HepG2 (cell line): ENCODE results near the gene TSSK3. TPM values are rescaled to one million over a fixed set of nuclear protein-coding genes. Genes with fewer than 3 reads are reported as not detected.

Experiments
- ATAC-seq: fragments of 200-7000 bp; cut with Tn5 transposase; 3 replicates; pipeline ENCODE4 v1.9.1; 2020; ENCODE audit warnings: mild to moderate bottlenecking, moderate library complexity
- BruUV-seq: library from RNA; stranded (reverse); fragments of 400-500 nt; replicated peaks from 2 replicates; lab custom pipeline; 2021; lab: Mats Ljungman, UMichigan
- CTCF ChIA-PET: fragments of 300-600 bp; formaldehyde crosslinking; extraction: SDS; loops from one replicate; lab custom pipeline; 2021; ENCODE audit warnings: low total read pairs, inconsistent platforms, low intra/inter-chr PET ratio; lab: Yijun Ruan, JAX
- POLR2A ChIA-PET: fragments of 350-600 bp; sonication (Branson Sonifier 250); formaldehyde crosslinking; loops from one replicate; lab custom pipeline; 2020; ENCODE audit warnings: antibody characterized with exemption, inconsistent platforms; lab: Yijun Ruan, JAX
- DNase-seq: peaks from one replicate; pipeline ENCODE4 v3.0.0-alpha.2; 2015; ENCODE audit warnings: low spot score
- FAIRE-seq: peaks from 3 replicates; lab custom pipeline; 2011; peaks lifted over from hg19 to GRCh38; lab: Jason Lieb, UNC
- H2AFZ ChIP-seq: one replicate; pipeline ENCODE4 v1.6.1; 2011; ENCODE audit warnings: low read length, inconsistent platforms
- H3K27ac ChIP-seq: fragments of 300-600 bp; 3 replicates; pipeline ENCODE4 v1.8.0; 2011; ENCODE audit warnings: mixed run types, mild to moderate bottlenecking, mixed read lengths, low read length, inconsistent platforms; ENCODE audit not compliant: insufficient read depth; ENCODE audit errors: extremely low read length
- H3K27me3 ChIP-seq, 2 experiments: fragments of 200-600 bp in 1 of 2; 2 replicates in 1 of 2; 3 replicates in 1 of 2; pipeline versions ENCODE4 v1.6.0 to v1.8.0; 2011; ENCODE audit warnings: low read length in 2 of 2, mild to moderate bottlenecking in 2 of 2, moderate library complexity in 2 of 2, inconsistent platforms in 1 of 2; ENCODE audit not compliant: insufficient read depth in 2 of 2, control insufficient read depth in 1 of 2
- H3K36me3 ChIP-seq, 2 experiments: fragments of 200-600 bp in 1 of 2; replicated peaks in 1 of 2; 2 replicates in 1 of 2; 3 replicates in 1 of 2; pipeline versions ENCODE4 v1.5.1 to v1.8.0; 2011; ENCODE audit warnings: low read length in 2 of 2, inconsistent platforms in 1 of 2; ENCODE audit not compliant: insufficient read depth in 2 of 2, control insufficient read depth in 1 of 2
- H3K4me1 ChIP-seq: 2 replicates; pipeline ENCODE4 v1.5.1; 2012; ENCODE audit warnings: low read length, inconsistent platforms; ENCODE audit not compliant: insufficient read depth
- H3K4me2 ChIP-seq: 2 replicates; pipeline ENCODE4 v1.6.0; 2011; ENCODE audit warnings: low read depth, low read length, inconsistent platforms
- H3K4me3 ChIP-seq, 3 experiments: fragments of 200-600 bp in 1 of 3; sonication (generic), shearing (Covaris generic) in 1 of 3; replicated peaks in 1 of 3; 2 replicates each; pipeline ENCODE4 v1.5.1; 2011 to 2016; ENCODE audit warnings: low read length in 3 of 3, inconsistent platforms in 2 of 3, low read depth in 2 of 3, mild to moderate bottlenecking in 2 of 3, control low read depth in 1 of 3, mixed read lengths in 1 of 3; ENCODE audit not compliant: insufficient read depth in 1 of 3
- H3K79me2 ChIP-seq: one replicate; pipeline ENCODE4 v1.6.1; 2011; ENCODE audit warnings: low read length, inconsistent platforms; ENCODE audit not compliant: insufficient read depth
- H3K9ac ChIP-seq: 2 replicates; pipeline ENCODE4 v1.6.0; 2011; ENCODE audit warnings: mild to moderate bottlenecking, low read depth, low read length, inconsistent platforms; ENCODE audit not compliant: insufficient read depth
- H3K9me3 ChIP-seq: 2 replicates; pipeline ENCODE4 v1.5.1; 2012; ENCODE audit warnings: mild to moderate bottlenecking, low read length
- H4K20me1 ChIP-seq: 2 replicates; pipeline ENCODE4 v1.6.0; 2011; ENCODE audit warnings: inconsistent platforms, mild to moderate bottlenecking, low read length, moderate library complexity; ENCODE audit not compliant: insufficient read depth
- AGO1 ChIP-seq: fragments of 200-400 bp; formaldehyde crosslinking; IDR thresholded peaks from 2 replicates; pipeline ENCODE4 v1.6.1; 2017; ENCODE audit warnings: mild to moderate bottlenecking, low read depth, low read length, moderate library complexity; ENCODE audit not compliant: poor library complexity, severe bottlenecking
- AGO2 ChIP-seq: fragments of 200-400 bp; formaldehyde crosslinking; optimal IDR thresholded peaks from 2 replicates; pipeline ENCODE3; 2017; ENCODE audit warnings: mild to moderate bottlenecking, low read depth, low read length, moderate library complexity
- DPF2 ChIP-seq: sonication (generic); formaldehyde crosslinking; IDR thresholded peaks from 2 replicates; pipeline ENCODE4 v1.4.0; 2020; ENCODE audit warnings: mild to moderate bottlenecking, low read depth, missing genetic modification reagents, borderline replicate concordance
- HNRNPL ChIP-seq: fragments of 200-400 bp; formaldehyde crosslinking; IDR thresholded peaks from 2 replicates; pipeline ENCODE4 v1.6.1; 2017; ENCODE audit warnings: mild to moderate bottlenecking, low read depth, low read length
- PHF8 ChIP-seq: sonication (generic); formaldehyde crosslinking; IDR thresholded peaks from 2 replicates; pipeline ENCODE4 v1.5.0; 2020; ENCODE audit warnings: missing genetic modification reagents
- RBFOX2 ChIP-seq: fragments of 200-400 bp; formaldehyde crosslinking; IDR thresholded peaks from 2 replicates; pipeline ENCODE4 v1.6.1; 2017; ENCODE audit warnings: low read depth, mild to moderate bottlenecking, low read length
- RBM22 ChIP-seq: fragments of 200-400 bp; formaldehyde crosslinking; optimal IDR thresholded peaks from 2 replicates; pipeline ENCODE3; 2017; ENCODE audit warnings: mild to moderate bottlenecking, low read length, moderate library complexity
- RFX3 ChIP-seq: IDR thresholded peaks from 2 replicates; pipeline ENCODE4 v1.6.1; 2016; ENCODE audit warnings: missing biosample characterization, missing genetic modification reagents
- SATB2 ChIP-seq: sonication (generic); formaldehyde crosslinking; IDR thresholded peaks from 2 replicates; pipeline ENCODE4 v1.5.0; 2020; ENCODE audit warnings: missing genetic modification reagents
- TBL1XR1 ChIP-seq: fragments of 150-350 bp; IDR thresholded peaks from 2 replicates; pipeline ENCODE4 v1.6.1; 2014; ENCODE audit warnings: borderline replicate concordance, low read length; ENCODE audit not compliant: partially characterized antibody
- U2AF1 ChIP-seq: fragments of 200-400 bp; formaldehyde crosslinking; optimal IDR thresholded peaks from 2 replicates; pipeline ENCODE3; 2017; ENCODE audit warnings: mild to moderate bottlenecking, low read depth, low read length
- ZNF12 ChIP-seq: sonication (generic); formaldehyde crosslinking; IDR thresholded peaks from 2 replicates; pipeline ENCODE4 v1.5.0; 2020; ENCODE audit warnings: missing genetic modification reagents
- ZNF143 ChIP-seq: sonication (generic); formaldehyde crosslinking; IDR thresholded peaks from 2 replicates; pipeline ENCODE4 v1.4.0; 2020; ENCODE audit warnings: missing genetic modification reagents
- ZNF879 ChIP-seq: sonication (generic); formaldehyde crosslinking; IDR thresholded peaks from 2 replicates; pipeline ENCODE4 v1.8.1; 2023; ENCODE audit warnings: missing genetic modification reagents
- WGBS: methylation state at CpG from one replicate; pipeline ENCODE4 v1.1.6; 2017; ENCODE audit warnings: low lambda C conversion rate; 5-methylcytosine and 5-hydroxymethylcytosine counted together
- in situ Hi-C: cut with HindIII; loops from 2 replicates; pipeline ENCODE4 v1.10.0; 2017; ENCODE audit warnings: low pct_unique_long_range_greater_than_20kb; ENCODE audit not compliant: extremely low pct_ligation_motif_present
- intact Hi-C: fragments of 100-400 bp; cut with micrococcal nuclease; formaldehyde crosslinking; loops from one replicate; pipeline ENCODE4 v1.10.0; 2022; ENCODE audit not compliant: unreplicated experiment
- polyA plus RNA-seq, 8 experiments: library from polyadenylated mRNA; depleted of rRNA in 3 of 8; stranded (reverse) in 7 of 8; unstranded in 1 of 8; fragments of >200 nt; fragmentation: Illumina TruSeq in 4 of 8; extraction: Trizol in 4 of 8; gene quantifications; 2 replicates each; pipeline versions ENCODE4 v1.2.1 to v1.2.3, GENCODE V29; 2011 to 2016; ENCODE audit warnings: low read depth in 4 of 8, missing spikeins in 1 of 8, mixed read lengths in 1 of 8; ENCODE audit not compliant: insufficient read depth in 1 of 8
- total RNA-seq, 5 experiments: library from RNA; depleted of rRNA; stranded (reverse); fragments of >200 nt; fragmentation: Illumina TruSeq; extraction: Trizol; gene quantifications; 2 replicates each; pipeline ENCODE4 v1.2.3, GENCODE V29; 2016; ENCODE audit warnings: low read depth in 1 of 5
- TF ChIP-seq, protein P1 (sequence below): sonication (generic); formaldehyde crosslinking; IDR thresholded peaks from 2 replicates; pipeline ENCODE4 v1.5.1; 2020; ENCODE audit warnings: mild to moderate bottlenecking, missing genetic modification reagents, borderline replicate concordance
- TF ChIP-seq, protein P2 (sequence below): sonication (generic); formaldehyde crosslinking; IDR thresholded peaks from 2 replicates; pipeline ENCODE4 v1.4.0; 2020; ENCODE audit warnings: missing genetic modification reagents
- TF ChIP-seq, protein P3 (sequence below): sonication (generic); formaldehyde crosslinking; IDR thresholded peaks from 2 replicates; pipeline ENCODE4 v1.4.0; 2020; ENCODE audit warnings: missing genetic modification reagents

Gene TSSK3
- total and polyA plus RNA-seq, 2 of the 13 experiments (the other 11 are each of a cell fraction or from before 2014, with no cell fraction given) = 1.0 to 1.1 TPM

DNA sequence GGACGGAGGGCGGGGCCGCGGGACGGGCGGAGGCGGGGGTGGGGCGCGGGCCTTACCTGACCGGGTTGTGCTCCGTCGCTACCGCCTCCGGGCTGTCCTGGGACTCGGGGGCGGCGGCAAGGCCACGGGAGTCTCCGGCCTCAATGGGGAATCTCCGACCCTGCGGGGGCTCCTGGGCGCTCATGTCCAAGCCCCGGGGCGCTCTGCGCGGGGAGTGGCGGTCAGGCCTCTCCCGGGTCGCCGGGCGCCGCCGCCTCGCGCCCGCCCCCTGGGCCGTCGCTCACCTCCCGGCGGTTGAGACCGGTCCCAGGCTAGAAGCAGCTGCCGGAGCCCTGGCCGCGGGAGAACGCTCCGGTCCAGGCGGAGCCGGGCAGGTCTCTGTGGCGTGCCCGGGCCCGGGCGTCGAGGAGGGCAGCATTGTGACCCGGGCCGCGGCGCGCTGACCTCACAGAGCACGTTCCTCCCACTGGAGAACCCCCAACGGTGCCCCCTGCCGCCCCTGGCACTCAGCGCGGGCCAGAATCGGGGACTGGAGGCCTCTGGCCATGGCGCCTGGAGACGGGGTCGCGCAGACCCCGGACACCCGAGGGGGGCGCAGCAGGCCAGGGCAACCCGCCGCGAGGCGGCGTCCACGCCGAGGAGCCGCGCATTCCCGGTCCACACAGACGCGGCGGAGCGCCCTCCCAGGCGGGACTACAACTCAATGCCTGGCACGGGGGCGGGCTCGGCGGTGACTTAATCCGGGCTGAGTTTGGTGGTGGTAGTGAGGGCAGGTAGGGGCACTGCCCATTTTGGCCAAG is 465 bp upstream of the TSSK3 start:
- WGBS = 97% methylated on average over 60 of the region's 91 CpGs
- no peak overlapping the region for H3K4me2 ChIP-seq
- TF ChIP-seq RFX3 (CRISPR knock-in tag) = no peak
- no peak for TF ChIP-seq TBL1XR1
- no peak for TF ChIP-seq ZNF143
- peak; percentile 50 for TF ChIP-seq AGO1
- 0 out of 2 replicates have a peak, but pooled peaks have one; percentile 40 for TF ChIP-seq HNRNPL
- no peak for TF ChIP-seq SATB2 (CRISPR knock-in tag)
- TF ChIP-seq RBFOX2 = peak; percentile 25; the same call in 1 of the 2 replicates
- TF ChIP-seq, protein P1, sequence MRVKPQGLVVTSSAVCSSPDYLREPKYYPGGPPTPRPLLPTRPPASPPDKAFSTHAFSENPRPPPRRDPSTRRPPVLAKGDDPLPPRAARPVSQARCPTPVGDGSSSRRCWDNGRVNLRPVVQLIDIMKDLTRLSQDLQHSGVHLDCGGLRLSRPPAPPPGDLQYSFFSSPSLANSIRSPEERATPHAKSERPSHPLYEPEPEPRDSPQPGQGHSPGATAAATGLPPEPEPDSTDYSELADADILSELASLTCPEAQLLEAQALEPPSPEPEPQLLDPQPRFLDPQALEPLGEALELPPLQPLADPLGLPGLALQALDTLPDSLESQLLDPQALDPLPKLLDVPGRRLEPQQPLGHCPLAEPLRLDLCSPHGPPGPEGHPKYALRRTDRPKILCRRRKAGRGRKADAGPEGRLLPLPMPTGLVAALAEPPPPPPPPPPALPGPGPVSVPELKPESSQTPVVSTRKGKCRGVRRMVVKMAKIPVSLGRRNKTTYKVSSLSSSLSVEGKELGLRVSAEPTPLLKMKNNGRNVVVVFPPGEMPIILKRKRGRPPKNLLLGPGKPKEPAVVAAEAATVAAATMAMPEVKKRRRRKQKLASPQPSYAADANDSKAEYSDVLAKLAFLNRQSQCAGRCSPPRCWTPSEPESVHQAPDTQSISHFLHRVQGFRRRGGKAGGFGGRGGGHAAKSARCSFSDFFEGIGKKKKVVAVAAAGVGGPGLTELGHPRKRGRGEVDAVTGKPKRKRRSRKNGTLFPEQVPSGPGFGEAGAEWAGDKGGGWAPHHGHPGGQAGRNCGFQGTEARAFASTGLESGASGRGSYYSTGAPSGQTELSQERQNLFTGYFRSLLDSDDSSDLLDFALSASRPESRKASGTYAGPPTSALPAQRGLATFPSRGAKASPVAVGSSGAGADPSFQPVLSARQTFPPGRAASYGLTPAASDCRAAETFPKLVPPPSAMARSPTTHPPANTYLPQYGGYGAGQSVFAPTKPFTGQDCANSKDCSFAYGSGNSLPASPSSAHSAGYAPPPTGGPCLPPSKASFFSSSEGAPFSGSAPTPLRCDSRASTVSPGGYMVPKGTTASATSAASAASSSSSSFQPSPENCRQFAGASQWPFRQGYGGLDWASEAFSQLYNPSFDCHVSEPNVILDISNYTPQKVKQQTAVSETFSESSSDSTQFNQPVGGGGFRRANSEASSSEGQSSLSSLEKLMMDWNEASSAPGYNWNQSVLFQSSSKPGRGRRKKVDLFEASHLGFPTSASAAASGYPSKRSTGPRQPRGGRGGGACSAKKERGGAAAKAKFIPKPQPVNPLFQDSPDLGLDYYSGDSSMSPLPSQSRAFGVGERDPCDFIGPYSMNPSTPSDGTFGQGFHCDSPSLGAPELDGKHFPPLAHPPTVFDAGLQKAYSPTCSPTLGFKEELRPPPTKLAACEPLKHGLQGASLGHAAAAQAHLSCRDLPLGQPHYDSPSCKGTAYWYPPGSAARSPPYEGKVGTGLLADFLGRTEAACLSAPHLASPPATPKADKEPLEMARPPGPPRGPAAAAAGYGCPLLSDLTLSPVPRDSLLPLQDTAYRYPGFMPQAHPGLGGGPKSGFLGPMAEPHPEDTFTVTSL (CRISPR knock-in tag) = no peak
- no peak for TF ChIP-seq PHF8 (CRISPR knock-in tag)
- TF ChIP-seq ZNF879 (CRISPR knock-in tag) = no peak
- no peak for TF ChIP-seq DPF2 (CRISPR knock-in tag)
- peak; percentile 81 for TF ChIP-seq AGO2
- TF ChIP-seq U2AF1 = peak; percentile 21
- no peak for TF ChIP-seq ZNF12 (CRISPR knock-in tag)
- peak; percentile 69 for TF ChIP-seq RBM22
- TF ChIP-seq, protein P2, sequence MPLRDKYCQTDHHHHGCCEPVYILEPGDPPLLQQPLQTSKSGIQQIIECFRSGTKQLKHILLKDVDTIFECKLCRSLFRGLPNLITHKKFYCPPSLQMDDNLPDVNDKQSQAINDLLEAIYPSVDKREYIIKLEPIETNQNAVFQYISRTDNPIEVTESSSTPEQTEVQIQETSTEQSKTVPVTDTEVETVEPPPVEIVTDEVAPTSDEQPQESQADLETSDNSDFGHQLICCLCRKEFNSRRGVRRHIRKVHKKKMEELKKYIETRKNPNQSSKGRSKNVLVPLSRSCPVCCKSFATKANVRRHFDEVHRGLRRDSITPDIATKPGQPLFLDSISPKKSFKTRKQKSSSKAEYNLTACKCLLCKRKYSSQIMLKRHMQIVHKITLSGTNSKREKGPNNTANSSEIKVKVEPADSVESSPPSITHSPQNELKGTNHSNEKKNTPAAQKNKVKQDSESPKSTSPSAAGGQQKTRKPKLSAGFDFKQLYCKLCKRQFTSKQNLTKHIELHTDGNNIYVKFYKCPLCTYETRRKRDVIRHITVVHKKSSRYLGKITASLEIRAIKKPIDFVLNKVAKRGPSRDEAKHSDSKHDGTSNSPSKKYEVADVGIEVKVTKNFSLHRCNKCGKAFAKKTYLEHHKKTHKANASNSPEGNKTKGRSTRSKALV (CRISPR knock-in tag) = no peak
- TF ChIP-seq, protein P3, sequence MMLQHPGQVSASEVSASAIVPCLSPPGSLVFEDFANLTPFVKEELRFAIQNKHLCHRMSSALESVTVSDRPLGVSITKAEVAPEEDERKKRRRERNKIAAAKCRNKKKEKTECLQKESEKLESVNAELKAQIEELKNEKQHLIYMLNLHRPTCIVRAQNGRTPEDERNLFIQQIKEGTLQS (CRISPR knock-in tag) = no peak

More for the DNA sequence above, 465 bp upstream of the TSSK3 start:
- no peak for FAIRE-seq
- Histone ChIP-seq H3K36me3 (peaks cover 4 to 33% of the 10 kb centered on the region in 2 experiments), H3K27ac (no peak overlapping the region), H3K9ac (no peak overlapping the region), H4K20me1 (no peaks in the 10 kb centered on the region), H3K27me3 (no peaks in the 10 kb centered on the region), H3K79me2 (no peaks in the 10 kb centered on the region), H3K9me3 (no peaks in the 10 kb centered on the region), H2AFZ (no peak overlapping the region), H3K4me3 (no peak overlapping the region), H3K4me1 (peaks cover 26% of the 10 kb centered on the region)
- in situ Hi-C loops (no loop called here), intact Hi-C loops (no loop called here)
- no peak for DNase-seq
- no peak for ATAC-seq
- no TSS peak for BruUV-seq
- CTCF ChIA-PET = no interaction called here
- POLR2A ChIA-PET = interaction anchor here (2.3 kb wide), 1 partner anchor 10 kb away, joined by 11 read pairs; no protein-coding TSS in a partner anchor
